ENCODE measurements around the gene NBEA.
"Not testable (repeated sequence)": the region's sequence is repeated elsewhere in the genome, so short reads cannot be mapped to it uniquely, and the experiment has no call there.

NBEA gene

GRCh38 chr13:35025314-35025713 is 83.2 kb downstream of the NBEA start:
- H3K4me3 ChIP-seq (ENCODE audit: low read depth, low read length): no peak overlapping the region
- no peak for TF ChIP-seq CTCF (conservative IDR thresholded peaks at IDR 0.05; ENCODE audit: low read depth, low read length)
- DNase-seq (ENCODE audit: low read depth): no peak

GRCh38 chr13:35028338-35028867 is 86.3 kb downstream of the NBEA start:
- H3K4me3 ChIP-seq (ENCODE audit: low read depth, low read length): no peak overlapping the region
- no peak for TF ChIP-seq CTCF (conservative IDR thresholded peaks at IDR 0.05; ENCODE audit: low read depth, low read length)
- no peak for DNase-seq (ENCODE audit: low read depth)

- TF ChIP-seq CTCF (conservative IDR thresholded peaks at IDR 0.05; ENCODE audit: low read depth, low read length): no peak
- no peak for DNase-seq (ENCODE audit: low read depth)
- no peak overlapping the region for H3K4me3 ChIP-seq (ENCODE audit: low read depth, low read length)
Observed at GRCh38 chr13:35039012-35039411, 96.9 kb downstream of the NBEA start.

GRCh38 chr13:35046587-35046986 is 104.5 kb downstream of the NBEA start:
- DNase-seq (ENCODE audit: low read depth): no peak
- H3K4me3 ChIP-seq (ENCODE audit: low read depth, low read length): no peak overlapping the region
- no peak for TF ChIP-seq CTCF (conservative IDR thresholded peaks at IDR 0.05; ENCODE audit: low read depth, low read length)

GRCh38 chr13:35055705-35056104 is 113.6 kb downstream of the NBEA start:
- DNase-seq (ENCODE audit: low read depth): no peak
- H3K4me3 ChIP-seq (ENCODE audit: low read depth, low read length): no peak overlapping the region
- no peak for TF ChIP-seq CTCF (conservative IDR thresholded peaks at IDR 0.05; ENCODE audit: low read depth, low read length)

- no peak for TF ChIP-seq CTCF (conservative IDR thresholded peaks at IDR 0.05; ENCODE audit: low read depth, low read length)
- no peak for DNase-seq (ENCODE audit: low read depth)
- no peak overlapping the region for H3K4me3 ChIP-seq (ENCODE audit: low read depth, low read length)
Observed at GRCh38 chr13:35057858-35058257, 115.8 kb downstream of the NBEA start.

- not testable (repeated sequence) for H3K4me3 ChIP-seq (ENCODE audit: low read depth, low read length); DNase-seq (ENCODE audit: low read depth)
Observed at GRCh38 chr13:35058585-35058984, 116.5 kb downstream of the NBEA start.

Measured in choroid plexus epithelial cell (primary cell).